H9 (cell line): ENCODE measurements around the gene CEP41. TPM values are rescaled to one million over a fixed set of nuclear protein-coding genes. Genes with fewer than 3 reads are reported as not detected.

ENCODE experiments used
- DNase-seq: peaks from one replicate; pipeline ENCODE4 v3.0.0-alpha.2; 2017
- H2AFZ ChIP-seq: one replicate; pipeline ENCODE4 v1.6.1; 2013; ENCODE audit warnings: mild to moderate bottlenecking, low read length, control low read depth, moderate library complexity
- H2AK5ac ChIP-seq: 2 replicates; pipeline ENCODE4 v1.6.1; 2013; ENCODE audit warnings: low read length, control low read depth, mixed read lengths; ENCODE audit not compliant: insufficient read length
- H2BK120ac ChIP-seq: one replicate; pipeline ENCODE4 v1.6.1; 2013; ENCODE audit warnings: low read depth, mild to moderate bottlenecking, low read length, control low read depth, inconsistent platforms; ENCODE audit not compliant: poor library complexity, severe bottlenecking
- H2BK12ac ChIP-seq: 2 replicates; pipeline ENCODE4 v1.6.1; 2013; ENCODE audit warnings: low read length, control low read depth, mixed read lengths, low read depth; ENCODE audit not compliant: insufficient read length
- H2BK15ac ChIP-seq: 2 replicates; pipeline ENCODE4 v1.6.1; 2013; ENCODE audit warnings: low read depth, low read length, control low read depth
- H2BK20ac ChIP-seq: one replicate; pipeline ENCODE4 v1.6.1; 2013; ENCODE audit warnings: low read depth, mild to moderate bottlenecking, low read length, control low read depth, inconsistent platforms; ENCODE audit not compliant: poor library complexity, severe bottlenecking
- H2BK5ac ChIP-seq: 2 replicates; pipeline ENCODE4 v1.6.1; 2013; ENCODE audit warnings: low read length, control low read depth, mixed read lengths; ENCODE audit not compliant: insufficient read length
- H3K14ac ChIP-seq: 2 replicates; pipeline ENCODE4 v1.6.1; 2013; ENCODE audit warnings: low read length, control low read depth; ENCODE audit not compliant: insufficient read depth
- H3K18ac ChIP-seq: 2 replicates; pipeline ENCODE4 v1.6.1; 2013; ENCODE audit warnings: low read depth, mild to moderate bottlenecking, mixed read lengths, low read length, control low read depth; ENCODE audit not compliant: insufficient read length
- H3K23ac ChIP-seq: 2 replicates; pipeline ENCODE4 v1.6.1; 2013; ENCODE audit warnings: low read length, control low read depth, mixed read lengths, low read depth; ENCODE audit not compliant: insufficient read length
- H3K23me2 ChIP-seq: 2 replicates; pipeline ENCODE4 v1.6.1; 2013; ENCODE audit warnings: low read depth, mild to moderate bottlenecking, mixed read lengths, low read length, control low read depth; ENCODE audit not compliant: insufficient read length, poor library complexity, severe bottlenecking
- H3K27ac ChIP-seq: 2 replicates; pipeline ENCODE4 v1.5.1; 2013; ENCODE audit warnings: low read length, control low read depth, mixed read lengths, low read depth; ENCODE audit not compliant: insufficient read length
- H3K27me3 ChIP-seq: 2 replicates; pipeline ENCODE4 v1.6.1; 2013; ENCODE audit warnings: low read length, control low read depth, inconsistent platforms; ENCODE audit not compliant: insufficient read depth
- H3K4ac ChIP-seq: 2 replicates; pipeline ENCODE4 v1.6.1; 2013; ENCODE audit warnings: low read depth, mild to moderate bottlenecking, control low read depth, inconsistent platforms, low read length, moderate library complexity
- H3K4me1 ChIP-seq: 2 replicates; pipeline ENCODE4 v1.6.1; 2013; ENCODE audit warnings: low read length, control low read depth, inconsistent platforms; ENCODE audit not compliant: insufficient read depth
- H3K4me2 ChIP-seq: 2 replicates; pipeline ENCODE4 v1.6.1; 2013; ENCODE audit warnings: low read length, control low read depth, mixed read lengths; ENCODE audit not compliant: insufficient read length, insufficient read depth
- H3K56ac ChIP-seq: 2 replicates; pipeline ENCODE4 v1.6.1; 2013; ENCODE audit warnings: low read depth, mild to moderate bottlenecking, mixed read lengths, low read length, control low read depth; ENCODE audit not compliant: insufficient read length
- H3K79me1 ChIP-seq: 2 replicates; pipeline ENCODE4 v1.6.1; 2013; ENCODE audit warnings: low read depth, mild to moderate bottlenecking, moderate library complexity, low read length, control low read depth, inconsistent platforms; ENCODE audit not compliant: insufficient read depth, poor library complexity, severe bottlenecking
- H3K79me2 ChIP-seq: 2 replicates; pipeline ENCODE4 v1.6.1; 2013; ENCODE audit warnings: low read length, control low read depth, inconsistent platforms; ENCODE audit not compliant: insufficient read depth
- H3K9ac ChIP-seq: 2 replicates; pipeline ENCODE4 v1.6.1; 2013; ENCODE audit warnings: low read length, control low read depth, mixed read lengths; ENCODE audit not compliant: insufficient read length; ENCODE audit errors: extremely low read depth
- H3K9me3 ChIP-seq: one replicate; pipeline ENCODE4 v1.6.1; 2013; ENCODE audit warnings: low read depth, low read length, inconsistent platforms; ENCODE audit not compliant: control insufficient read depth
- H3T11ph ChIP-seq: one replicate; pipeline ENCODE4 v1.6.1; 2013; ENCODE audit warnings: mild to moderate bottlenecking, low read length, control low read depth, inconsistent platforms
- H4K20me1 ChIP-seq: one replicate; pipeline ENCODE4 v1.6.1; 2013; ENCODE audit not compliant: control insufficient read depth, insufficient read length, insufficient read depth
- H4K5ac ChIP-seq: 2 replicates; pipeline ENCODE4 v1.6.1; 2013; ENCODE audit warnings: low read depth, mild to moderate bottlenecking, mixed read lengths, low read length, control low read depth; ENCODE audit not compliant: insufficient read length
- H4K8ac ChIP-seq: replicated peaks from 2 replicates; pipeline ENCODE4 v1.6.1; 2013; ENCODE audit warnings: low read length, control low read depth, mixed read lengths, low read depth; ENCODE audit not compliant: insufficient read length
- H4K91ac ChIP-seq: 2 replicates; pipeline ENCODE4 v1.6.1; 2013; ENCODE audit warnings: low read depth, mild to moderate bottlenecking, moderate library complexity, mixed read lengths, low read length, control low read depth; ENCODE audit not compliant: insufficient read length
- H3K27ac Mint-ChIP-seq, 3 experiments: 2 replicates in 2 of 3; 3 replicates in 1 of 3; pipeline ENCODE4 v1.8.0; 2020 to 2021; ENCODE audit warnings: mixed read lengths in 3 of 3, mild to moderate bottlenecking in 1 of 3, moderate library complexity in 1 of 3
- H3K27me3 Mint-ChIP-seq: 2 replicates; pipeline ENCODE4 v1.8.0; 2021; ENCODE audit warnings: low read depth, mild to moderate bottlenecking, moderate library complexity, mixed read lengths
- H3K36me3 Mint-ChIP-seq, 3 experiments: 2 replicates in 2 of 3; 3 replicates in 1 of 3; pipeline ENCODE4 v1.8.0; 2020 to 2021; ENCODE audit warnings: low read depth in 3 of 3, mixed read lengths in 3 of 3; ENCODE audit not compliant: insufficient read depth in 1 of 3
- H3K4me1 Mint-ChIP-seq, 2 experiments: 2 replicates each; pipeline ENCODE4 v1.8.0; 2020; ENCODE audit warnings: mixed read lengths in 2 of 2
- H3K4me3 Mint-ChIP-seq, 2 experiments: 2 replicates in 1 of 2; 3 replicates in 1 of 2; pipeline ENCODE4 v1.8.0; 2020 to 2021; ENCODE audit warnings: mild to moderate bottlenecking in 2 of 2, mixed read lengths in 2 of 2, moderate library complexity in 1 of 2
- H3K9me3 Mint-ChIP-seq, 2 experiments: 2 replicates in 1 of 2; 3 replicates in 1 of 2; pipeline ENCODE4 v1.8.0; 2020; ENCODE audit warnings: mild to moderate bottlenecking in 2 of 2, mixed read lengths in 2 of 2, moderate library complexity in 1 of 2
- WGBS: extraction: QIAGEN DNeasy Blood & Tissue Kit; methylation state at CpG from one replicate; pipeline ENCODE4 v1.1.7; 2013; ENCODE audit warnings: missing lambda C conversion rate, low lambda C conversion rate, mixed read lengths; ENCODE audit not compliant: insufficient read length; ENCODE audit errors: extremely low coverage; 5-methylcytosine and 5-hydroxymethylcytosine counted together
- total RNA-seq: library from RNA; stranded (reverse); gene quantifications from 2 replicates; pipeline ENCODE4 v1.2.1, GENCODE V29; 2021
- TF ChIP-seq, protein P1 (sequence below): fragments of 200-600 bp; sonication (generic); conservative IDR thresholded peaks from 3 replicates; pipeline ENCODE4 v1.8.0; 2021; ENCODE audit warnings: antibody characterized with exemption, mild to moderate bottlenecking

The CEP41 gene
- total RNA-seq, 1 experiment from 2014 or later: 9.7 TPM

DNA sequence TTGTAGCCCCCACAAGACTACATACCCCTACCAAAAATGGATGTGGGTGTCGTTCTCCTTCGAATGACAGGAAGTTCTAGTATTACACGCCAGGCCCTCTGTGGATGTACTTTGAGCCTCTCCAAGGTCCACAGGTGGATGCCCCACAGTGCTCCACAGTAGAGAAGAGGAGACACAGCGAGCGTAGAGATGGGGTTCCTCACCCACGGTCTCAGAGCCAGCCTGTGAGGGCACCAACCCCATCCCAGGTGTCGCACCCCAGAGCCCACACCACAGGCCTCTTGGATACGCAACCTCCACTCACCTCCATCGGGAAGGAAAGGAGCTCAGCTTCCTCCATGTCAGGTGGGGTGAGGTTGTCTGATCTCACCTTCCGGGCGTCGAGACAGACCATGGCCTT is 93.9 kb downstream of the CEP41 start:
- Histone ChIP-seq H3K56ac (no peak overlapping the region), H2BK12ac (no peak overlapping the region), H2BK5ac (no peak overlapping the region), H4K8ac (no peak overlapping the region), H3K79me2 (no peaks in the 10 kb centered on the region), H3K4me2 (no peak overlapping the region), H3T11ph (no peak overlapping the region), H3K23me2 (no peaks in the 10 kb centered on the region), H4K5ac (no peak overlapping the region), H3K4ac (no peak overlapping the region), H2AK5ac (no peak overlapping the region), H2AFZ (no peak overlapping the region), H4K91ac (no peak overlapping the region), H3K27ac (no peak overlapping the region), H3K9ac (no peak overlapping the region), H2BK120ac (no peak overlapping the region), H4K20me1 (no peaks in the 10 kb centered on the region), H2BK20ac (no peak overlapping the region), H3K27me3 (no peaks in the 10 kb centered on the region), H3K79me1 (no peaks in the 10 kb centered on the region), H3K18ac (no peak overlapping the region), H2BK15ac (no peak overlapping the region), H3K9me3 (no peaks in the 10 kb centered on the region), H3K14ac (no peak overlapping the region), H3K23ac (no peak overlapping the region), H3K4me1 (peaks cover 7% of the 10 kb centered on the region)
- Mint-ChIP-seq H3K4me3 (no peak overlapping the region), H3K9me3 (no peaks in the 10 kb centered on the region; a peak in 1 of 5 replicates), H3K4me1 (peaks cover 41 to 46% of the 10 kb centered on the region in 2 experiments), H3K27ac (no peak overlapping the region), H3K36me3 (no peaks in the 10 kb centered on the region), H3K27me3 (peaks cover 5% of the 10 kb centered on the region)
- no CpG with 5 or more reads among the region's 12 CpGs for WGBS
- no peak for DNase-seq
- TF ChIP-seq, protein P1, sequence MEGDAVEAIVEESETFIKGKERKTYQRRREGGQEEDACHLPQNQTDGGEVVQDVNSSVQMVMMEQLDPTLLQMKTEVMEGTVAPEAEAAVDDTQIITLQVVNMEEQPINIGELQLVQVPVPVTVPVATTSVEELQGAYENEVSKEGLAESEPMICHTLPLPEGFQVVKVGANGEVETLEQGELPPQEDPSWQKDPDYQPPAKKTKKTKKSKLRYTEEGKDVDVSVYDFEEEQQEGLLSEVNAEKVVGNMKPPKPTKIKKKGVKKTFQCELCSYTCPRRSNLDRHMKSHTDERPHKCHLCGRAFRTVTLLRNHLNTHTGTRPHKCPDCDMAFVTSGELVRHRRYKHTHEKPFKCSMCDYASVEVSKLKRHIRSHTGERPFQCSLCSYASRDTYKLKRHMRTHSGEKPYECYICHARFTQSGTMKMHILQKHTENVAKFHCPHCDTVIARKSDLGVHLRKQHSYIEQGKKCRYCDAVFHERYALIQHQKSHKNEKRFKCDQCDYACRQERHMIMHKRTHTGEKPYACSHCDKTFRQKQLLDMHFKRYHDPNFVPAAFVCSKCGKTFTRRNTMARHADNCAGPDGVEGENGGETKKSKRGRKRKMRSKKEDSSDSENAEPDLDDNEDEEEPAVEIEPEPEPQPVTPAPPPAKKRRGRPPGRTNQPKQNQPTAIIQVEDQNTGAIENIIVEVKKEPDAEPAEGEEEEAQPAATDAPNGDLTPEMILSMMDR: no peak
